Right atrium auricular region (tissue), 2 donors: ENCODE measurements around the gene NAV2. TPM values are rescaled to one million over a fixed set of nuclear protein-coding genes. Genes with fewer than 3 reads are reported as not detected.

Experiments
- DNase-seq: peaks from one replicate; pipeline ENCODE4 v3.0.0-alpha.2; 2019; ENCODE audit warnings: low spot score
- H3K27ac ChIP-seq, 2 donors: fragments of 200-600 bp; sonication (generic); 1 replicate in 1 of 2; 2 replicates in 1 of 2; pipeline ENCODE4 v1.5.1; 2016 to 2019
- H3K27me3 ChIP-seq, 2 donors: fragments of 200-600 bp; sonication (generic); one replicate each; pipeline versions ENCODE4 v1.5.1 to v1.6.0; 2017 to 2019
- H3K36me3 ChIP-seq: fragments of 200-600 bp; sonication (generic); one replicate; pipeline ENCODE4 v1.5.1; 2016
- H3K4me1 ChIP-seq, 2 donors: fragments of 200-600 bp; sonication (generic); one replicate each; pipeline versions ENCODE4 v1.5.1 to v1.6.0; 2017 to 2019
- H3K4me3 ChIP-seq, 2 donors: fragments of 200-600 bp; sonication (generic); 1 replicate in 1 of 2; 2 replicates in 1 of 2; pipeline ENCODE4 v1.5.1; 2017 to 2019; ENCODE audit warnings: mild to moderate bottlenecking in 1 of 2, moderate library complexity in 1 of 2
- H3K9me3 ChIP-seq, 2 donors: fragments of 200-600 bp; sonication (generic); one replicate each; pipeline ENCODE4 v1.5.1; 2019
- CTCF ChIP-seq, 2 donors: fragments of 200-600 bp; sonication (generic); IDR thresholded peaks; one replicate each; pipeline ENCODE4 v1.5.1; 2019; ENCODE audit warnings: antibody characterized with exemption in 2 of 2
- total RNA-seq, 2 donors: library from RNA; depleted of rRNA; stranded (reverse); fragments of >200 nt; gene quantifications; one replicate each; pipeline ENCODE4 v1.1.0, GENCODE V29; 2016

Gene NAV2
- total RNA-seq, 2 donors from 2014 or later: 11.4 to 19.2 TPM

DNA sequence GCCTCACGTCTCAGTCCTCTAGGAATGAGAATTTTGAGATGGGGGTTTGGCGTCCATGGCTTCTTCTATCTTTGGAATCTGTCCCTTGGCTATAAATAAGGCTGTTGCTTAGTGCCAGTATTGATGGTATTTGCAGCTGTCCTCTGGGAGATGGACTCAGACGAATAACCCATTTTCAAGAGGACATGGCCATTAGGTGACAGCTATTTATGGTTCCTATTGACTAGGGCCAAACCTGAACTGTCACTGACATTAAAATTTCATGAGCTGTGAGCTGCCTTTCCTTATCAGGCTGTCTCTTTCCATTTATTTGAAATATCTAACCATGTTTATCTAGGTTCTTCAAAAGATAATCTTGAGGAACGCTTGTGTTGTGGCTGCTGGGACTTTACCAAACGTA lies 92.7 kb downstream of the NAV2 start:
- DNase-seq: no peak
- peak overlapping the region in 1 of 2 donors; percentile 47 for H3K27ac ChIP-seq
- no peak overlapping the region for H3K4me3 ChIP-seq
- no peaks in the 10 kb centered on the region for H3K36me3 ChIP-seq
- TF ChIP-seq CTCF (IDR thresholded peaks at IDR 0.05): no peak
- no peaks in the 10 kb centered on the region for H3K27me3 ChIP-seq
- H3K4me1 ChIP-seq: peaks cover 0 to 36% of the 10 kb centered on the region in 2 donors
- H3K9me3 ChIP-seq: no peaks in the 10 kb centered on the region

DNA sequence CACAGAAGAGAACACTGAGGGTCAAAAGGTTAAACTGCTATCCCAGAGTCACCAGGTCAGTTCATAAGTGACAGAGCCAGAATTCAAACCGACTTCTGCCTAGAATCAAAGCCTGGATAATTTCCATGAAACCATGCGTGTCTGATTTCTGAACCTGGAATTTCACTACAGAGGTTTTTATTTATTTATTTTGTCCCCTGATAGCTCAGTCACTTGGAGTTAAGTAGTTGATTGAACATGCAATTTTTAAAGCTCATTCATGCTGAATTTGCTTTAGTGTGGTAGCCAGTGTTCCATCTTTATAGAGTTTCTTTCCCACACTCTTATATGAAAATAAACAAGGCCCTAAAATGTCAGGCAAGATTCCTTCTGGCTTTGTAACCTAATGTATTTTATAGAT lies 93.2 kb downstream of the NAV2 start:
- Histone ChIP-seq H3K4me1 (peaks cover 0 to 31% of the 10 kb centered on the region in 2 donors), H3K27me3 (no peaks in the 10 kb centered on the region), H3K4me3 (no peak overlapping the region), H3K36me3 (no peaks in the 10 kb centered on the region), H3K9me3 (no peaks in the 10 kb centered on the region), H3K27ac (peak overlapping the region in 1 of 2 donors; percentile 47)
- TF ChIP-seq CTCF (IDR thresholded peaks at IDR 0.05): no peak
- DNase-seq: no peak

- TF ChIP-seq CTCF (IDR thresholded peaks at IDR 0.05): no peak
- Histone ChIP-seq H3K36me3 (no peaks in the 10 kb centered on the region), H3K4me1 (peaks cover 0 to 27% of the 10 kb centered on the region in 2 donors), H3K27me3 (no peaks in the 10 kb centered on the region), H3K4me3 (no peak overlapping the region), H3K27ac (no peak overlapping the region), H3K9me3 (no peaks in the 10 kb centered on the region)
- no peak for DNase-seq
These were observed 93.6 kb downstream of the NAV2 start for GRCh38 chr11:19806251-19806650.

DNA sequence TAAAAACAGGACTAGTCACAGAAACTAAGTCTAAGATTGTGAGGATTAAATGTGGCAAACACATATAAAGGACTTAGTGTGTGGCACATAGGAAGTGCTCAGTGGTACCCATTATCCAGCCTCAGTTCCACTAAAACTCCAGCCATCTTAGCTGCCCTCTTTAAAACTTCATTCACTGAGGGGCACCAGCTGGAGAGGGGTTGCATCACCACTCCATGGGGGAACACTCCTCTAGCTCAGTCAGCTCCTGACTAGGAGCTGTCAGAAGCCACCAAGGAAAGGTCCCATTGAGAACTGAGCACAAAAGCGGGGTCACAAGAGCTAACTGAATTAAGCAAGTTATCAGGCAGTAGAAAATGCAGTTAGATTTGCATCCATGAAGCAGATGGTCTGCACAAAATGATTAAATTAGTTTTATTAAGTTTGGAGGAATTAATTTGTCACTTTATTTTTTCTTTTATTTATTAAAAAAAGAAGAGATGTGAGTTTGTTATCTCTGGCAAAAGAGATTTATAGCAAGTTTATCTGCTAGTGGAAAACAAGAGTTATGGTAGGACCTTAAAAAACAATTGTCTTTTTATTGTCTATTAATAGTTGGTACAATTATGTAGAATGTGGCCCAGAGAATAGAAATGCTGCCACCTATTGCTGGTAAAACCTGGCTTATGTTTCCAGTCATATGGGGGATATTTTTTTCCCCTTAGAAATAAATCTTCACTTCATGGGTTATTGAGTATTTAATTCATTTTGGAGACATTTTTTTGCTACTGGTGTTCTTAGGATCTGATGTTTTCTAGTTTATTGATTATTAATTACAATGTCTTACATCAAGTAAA lies 95.7 kb downstream of the NAV2 start:
- TF ChIP-seq CTCF (IDR thresholded peaks at IDR 0.05): peak in 1 of 2 donors; percentile 53
- Histone ChIP-seq H3K27ac (no peak overlapping the region), H3K9me3 (no peaks in the 10 kb centered on the region), H3K4me1 (peaks cover 0 to 28% of the 10 kb centered on the region in 2 donors), H3K27me3 (no peaks in the 10 kb centered on the region), H3K4me3 (no peak overlapping the region), H3K36me3 (no peaks in the 10 kb centered on the region)
- no peak for DNase-seq

DNA sequence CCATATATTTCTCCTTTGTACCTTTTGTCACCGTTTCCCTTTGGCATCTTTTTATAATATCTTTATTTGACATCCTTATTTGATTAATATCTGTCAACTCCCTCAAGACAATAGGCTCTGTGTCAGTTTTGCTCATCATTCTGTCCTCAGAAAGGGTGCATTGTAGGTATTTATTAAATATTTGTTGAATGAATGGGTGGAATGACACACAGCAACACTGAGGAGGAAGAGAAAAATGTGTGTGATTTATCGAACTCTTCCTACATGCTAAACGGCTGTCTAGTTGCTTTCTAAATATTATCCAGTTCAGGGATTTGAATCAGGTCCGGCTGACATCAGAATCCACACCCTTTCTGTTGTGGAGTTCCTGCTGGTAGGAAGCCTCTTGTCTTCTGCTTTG lies 98.2 kb downstream of the NAV2 start:
- no peaks in the 10 kb centered on the region for H3K27me3 ChIP-seq
- no peak overlapping the region for H3K4me3 ChIP-seq
- H3K36me3 ChIP-seq: no peaks in the 10 kb centered on the region
- no peak for DNase-seq
- H3K9me3 ChIP-seq: no peaks in the 10 kb centered on the region
- TF ChIP-seq CTCF (IDR thresholded peaks at IDR 0.05): no peak
- H3K27ac ChIP-seq: no peak overlapping the region
- peaks cover 0 to 41% of the 10 kb centered on the region in 2 donors for H3K4me1 ChIP-seq
